GM18511 (cell line): ENCODE data around the gene CPLX1.

ENCODE experiments used
- ATAC-seq: cut with Tn5 transposase; IDR thresholded peaks from one replicate; pipeline ENCODE4 v1.9.1; 2021; ENCODE audit warnings: mild to moderate bottlenecking, moderate library complexity; ENCODE audit not compliant: unreplicated experiment

CPLX1 gene

DNA sequence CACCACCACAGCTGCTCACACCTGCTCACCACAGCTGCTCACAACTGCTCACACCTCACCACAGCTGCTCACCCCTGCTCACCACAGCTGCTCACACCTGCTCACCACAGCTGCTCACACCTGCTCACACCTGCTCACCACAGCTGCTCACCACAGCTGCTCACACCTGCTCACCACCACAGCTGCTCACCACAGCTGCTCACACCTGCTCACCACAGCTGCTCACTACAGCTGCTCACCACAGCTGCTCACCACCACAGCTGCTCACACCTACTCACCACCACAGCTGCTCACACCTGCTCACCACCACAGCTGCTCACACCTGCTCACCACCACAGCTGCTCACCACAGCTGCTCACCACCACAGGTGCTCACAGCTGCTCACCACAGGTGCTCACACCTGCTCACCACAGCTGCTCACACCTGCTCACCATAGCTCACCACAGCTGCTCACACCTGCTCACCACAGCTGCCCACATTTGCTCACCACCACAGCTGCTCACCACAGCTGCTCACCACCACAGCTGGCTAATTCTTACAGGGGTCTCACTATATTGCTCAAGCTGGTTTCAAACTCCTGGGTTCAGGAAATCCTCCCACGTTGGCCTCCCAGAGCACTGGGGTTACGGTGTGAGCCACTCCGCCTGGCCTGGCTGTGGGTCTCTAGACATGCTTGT is 30.4 kb upstream of the CPLX1 start:
- no peak for ATAC-seq

DNA sequence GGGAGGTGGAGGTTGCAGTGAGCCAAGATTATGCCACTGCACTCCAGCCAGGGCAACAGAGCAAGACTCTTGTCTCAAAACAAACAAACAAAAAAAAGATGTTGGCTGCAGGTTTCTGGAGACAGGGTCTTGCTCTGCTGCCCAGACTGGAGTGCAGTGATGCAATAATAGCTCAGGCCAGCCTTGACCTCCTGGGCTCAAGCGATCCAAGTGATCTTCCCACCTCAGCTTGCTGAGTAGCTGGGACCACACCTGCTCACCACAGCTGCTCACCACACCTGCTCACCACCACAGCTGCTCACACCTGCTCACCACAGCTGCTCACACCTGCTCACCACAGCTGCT is 29.9 kb upstream of the CPLX1 start:
- no peak for ATAC-seq

- no peak for ATAC-seq
Measured at GRCh38 chr4:854356-854755, 28.4 kb upstream of the CPLX1 start.

- no peak for ATAC-seq
Measured at GRCh38 chr4:853416-853781, 27.5 kb upstream of the CPLX1 start.

DNA sequence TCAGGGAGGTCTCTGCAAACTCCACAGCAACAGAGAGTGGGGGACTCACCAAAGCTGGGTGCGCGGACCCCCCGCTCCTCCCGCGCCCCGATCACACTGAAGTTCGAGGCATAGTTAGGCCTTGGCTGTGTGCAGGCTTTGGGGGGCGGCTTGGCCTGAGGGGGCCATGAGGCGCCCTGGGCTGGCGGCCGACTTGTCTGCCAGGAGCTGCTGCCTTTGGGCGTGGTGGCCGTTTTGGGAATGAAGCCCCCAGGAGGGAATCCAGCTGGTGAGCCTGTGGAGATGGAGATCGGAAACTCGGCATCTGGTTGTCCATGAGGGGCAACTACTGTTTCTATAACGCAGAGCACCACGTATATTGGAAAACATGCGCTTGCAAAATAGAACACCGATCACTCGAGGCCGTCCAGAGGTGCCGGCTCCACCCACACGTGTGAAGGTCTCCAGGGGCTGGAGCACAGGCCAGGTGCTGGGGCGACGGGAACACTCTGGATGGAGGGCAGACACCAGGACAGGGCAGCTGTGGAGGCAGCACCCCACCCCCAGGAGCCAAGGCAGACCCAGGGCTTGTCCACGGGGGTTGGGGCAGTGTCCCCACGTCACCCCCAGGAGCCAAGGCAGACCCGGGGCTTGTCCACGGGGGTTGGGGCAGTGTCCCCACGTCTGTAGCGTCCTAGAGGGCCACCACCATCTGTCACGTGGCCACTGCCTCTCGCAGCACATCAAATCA is 25.9 kb upstream of the CPLX1 start:
- no peak for ATAC-seq

DNA sequence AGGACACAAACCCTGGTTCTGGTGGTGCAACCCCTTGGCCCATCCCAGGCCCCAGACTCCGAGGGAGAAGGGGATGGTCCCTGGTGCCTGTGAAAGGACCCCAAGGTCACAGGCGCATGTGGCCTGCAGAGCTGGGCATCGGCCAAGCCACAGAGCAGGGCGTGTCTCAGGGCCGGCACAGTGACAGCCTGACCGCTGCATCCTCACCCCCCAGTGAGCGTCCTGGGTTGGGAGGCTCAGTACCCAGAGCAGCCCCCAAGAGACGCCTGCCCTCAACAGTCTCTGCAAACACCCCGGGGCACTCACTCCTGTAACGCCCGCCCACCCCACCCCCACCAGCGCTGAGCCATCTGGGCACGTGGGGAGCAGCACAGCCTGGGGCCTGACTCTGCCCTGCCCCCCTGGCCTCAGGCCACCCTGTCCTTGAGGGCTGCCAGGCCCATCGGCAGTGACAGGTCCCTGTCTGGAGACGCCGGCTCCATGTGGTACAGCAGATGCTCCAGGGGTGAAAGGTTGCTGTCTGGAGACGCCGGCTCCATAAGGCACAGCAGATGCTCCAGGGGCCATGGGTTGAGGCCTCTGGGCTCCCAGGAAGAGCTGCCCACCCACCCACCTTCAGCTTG is 24.5 kb upstream of the CPLX1 start:
- ATAC-seq: no peak

- ATAC-seq: no peak
Measured at GRCh38 chr4:849478-850175, 23.7 kb upstream of the CPLX1 start.

- ATAC-seq: no peak
Measured at GRCh38 chr4:848803-849477, 23.0 kb upstream of the CPLX1 start.

DNA sequence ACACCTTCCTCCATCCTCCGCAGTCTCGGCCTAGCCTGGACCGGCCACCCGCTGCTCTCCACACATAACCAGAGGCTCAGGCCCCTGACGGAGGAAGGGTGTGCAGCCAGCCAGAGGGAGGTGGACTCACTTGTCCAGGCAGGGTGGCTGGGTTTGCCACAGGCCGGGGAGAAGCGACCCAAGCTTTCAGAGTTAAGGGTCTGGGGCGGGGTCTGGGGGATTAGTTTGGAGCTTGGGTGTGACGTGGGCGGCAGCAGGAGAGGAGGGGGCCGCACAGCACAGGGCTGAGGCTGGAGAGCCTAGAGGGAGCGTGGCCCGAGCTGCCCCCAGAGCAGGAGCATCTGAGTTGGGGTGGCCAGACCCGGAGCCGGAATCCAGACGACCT is 22.4 kb upstream of the CPLX1 start:
- ATAC-seq: no peak

DNA sequence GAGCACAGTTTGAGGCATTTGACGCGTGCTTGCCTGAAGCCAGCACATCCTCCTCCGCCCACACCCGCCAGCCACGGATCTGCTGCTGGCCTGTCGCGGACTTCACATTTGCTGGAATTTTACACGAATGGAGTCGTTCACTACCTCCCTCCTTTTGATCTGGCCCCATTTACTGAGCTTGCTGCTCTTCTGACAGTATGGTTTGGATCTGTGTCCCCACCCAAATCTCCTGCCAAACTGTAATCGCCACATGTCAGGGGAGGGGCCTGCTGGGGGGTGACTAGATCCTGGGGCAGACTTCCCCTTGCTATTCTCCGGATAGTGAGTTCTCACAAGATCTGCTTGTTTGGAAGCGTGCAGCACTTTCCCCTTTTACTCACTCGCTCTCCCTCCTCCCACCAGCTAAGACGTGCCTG is 19.9 kb upstream of the CPLX1 start:
- ATAC-seq: no peak

GRCh38 chr4:845233-845835 is 19.4 kb upstream of the CPLX1 start:
- no peak for ATAC-seq

DNA sequence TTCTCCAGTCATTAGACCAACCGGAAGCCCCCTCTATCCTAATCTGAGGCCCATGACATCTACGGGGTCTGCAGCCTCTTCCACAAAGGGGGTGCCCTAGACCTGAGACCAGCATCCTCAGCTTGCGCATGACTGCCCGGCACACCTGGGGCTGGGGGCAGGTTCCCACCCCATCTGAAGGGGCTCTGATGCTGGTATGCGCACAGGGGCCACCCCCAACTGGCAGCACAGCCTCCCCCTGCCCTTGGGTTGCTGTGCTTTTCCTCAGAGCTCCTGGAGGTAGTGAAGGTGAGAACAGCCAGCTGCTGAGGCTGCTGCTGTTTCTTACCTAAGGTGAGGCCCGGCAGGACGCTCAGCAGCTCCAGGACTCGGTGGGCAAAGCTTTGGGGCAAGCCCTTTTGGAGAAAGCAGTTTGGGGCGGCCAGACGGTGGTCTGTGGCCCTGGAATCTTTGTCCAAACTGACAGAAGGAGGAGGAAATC is 18.9 kb upstream of the CPLX1 start:
- no peak for ATAC-seq

DNA sequence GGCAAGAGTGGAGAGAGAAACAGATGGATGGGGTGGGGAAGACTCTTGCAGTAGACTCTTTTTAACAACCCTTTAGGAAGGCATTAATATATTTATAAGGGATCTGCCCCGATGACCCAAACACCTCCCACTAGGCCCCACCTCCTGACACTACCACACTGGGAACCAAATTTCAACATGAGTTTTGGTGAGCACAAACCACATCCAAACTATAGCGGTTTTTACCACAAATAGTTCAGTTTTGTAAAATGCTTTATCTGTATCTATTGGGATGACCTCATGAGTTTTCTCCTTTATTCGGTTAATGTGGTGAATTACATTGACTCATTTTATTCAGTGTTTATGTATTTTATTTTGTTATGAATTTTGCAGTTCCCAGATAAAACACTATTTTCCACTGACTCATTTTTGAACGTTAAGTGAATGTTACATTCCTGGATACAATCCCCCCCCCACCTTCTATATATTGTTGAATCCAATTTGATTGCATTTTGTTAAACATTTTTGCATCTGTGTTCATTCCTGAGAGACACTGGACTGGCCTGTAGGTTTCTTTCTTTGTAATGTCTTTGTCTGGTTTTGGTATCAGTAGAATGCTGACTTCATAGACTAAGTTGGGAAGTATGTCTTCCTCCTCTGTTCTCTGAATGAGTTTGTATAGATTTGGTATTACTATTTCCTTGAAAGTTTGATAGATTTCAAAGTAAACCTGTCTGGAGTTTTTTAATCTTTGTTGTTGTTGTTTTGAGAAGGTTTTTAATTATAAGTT is 13.9 kb upstream of the CPLX1 start:
- no peak for ATAC-seq

DNA sequence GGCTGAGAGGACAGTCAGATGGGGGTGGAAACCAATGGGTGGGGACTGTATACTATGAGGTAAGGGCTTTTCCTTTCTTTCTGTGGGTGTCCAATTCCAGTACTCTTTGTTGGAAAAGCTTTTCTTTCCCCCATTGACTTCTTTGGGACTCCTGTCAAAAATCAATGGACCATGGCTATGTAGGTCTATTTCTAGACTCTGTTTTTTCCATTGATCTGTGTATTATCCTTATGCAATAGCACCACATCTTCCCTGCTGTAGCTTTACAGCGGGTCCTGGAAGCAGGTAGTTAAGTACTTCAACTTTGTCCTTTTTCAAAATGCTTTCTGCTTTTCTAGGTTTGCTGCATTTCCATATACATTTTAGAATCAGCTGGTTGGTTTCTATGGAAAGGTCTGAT is 11.8 kb upstream of the CPLX1 start:
- no peak for ATAC-seq

GRCh38 chr4:836750-837301 is 10.9 kb upstream of the CPLX1 start:
- ATAC-seq: no peak

DNA sequence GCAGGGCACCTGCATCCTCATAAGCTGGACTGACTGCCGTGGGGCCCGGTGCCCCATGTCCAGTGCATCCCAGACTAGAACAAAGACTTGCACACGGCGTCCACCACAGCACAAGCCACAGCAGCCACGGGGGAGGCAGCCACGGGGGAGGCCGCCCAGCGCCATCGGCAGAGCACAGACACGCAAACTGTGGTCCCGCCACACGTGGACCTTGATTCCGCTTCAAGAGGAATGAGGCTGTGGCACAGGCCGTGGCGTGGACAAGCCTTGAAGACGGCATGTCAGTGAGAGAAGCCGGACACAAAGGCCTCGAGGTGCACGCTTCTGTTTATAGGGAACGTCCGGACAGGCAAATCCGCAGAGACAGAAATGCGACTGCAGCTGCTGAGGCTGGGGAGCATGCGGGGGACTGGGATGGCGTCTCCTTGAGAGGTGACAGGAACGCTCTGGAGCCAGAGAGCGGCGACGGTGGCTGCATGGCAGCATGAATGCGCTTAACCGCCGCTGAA is 10.1 kb upstream of the CPLX1 start:
- no peak for ATAC-seq

DNA sequence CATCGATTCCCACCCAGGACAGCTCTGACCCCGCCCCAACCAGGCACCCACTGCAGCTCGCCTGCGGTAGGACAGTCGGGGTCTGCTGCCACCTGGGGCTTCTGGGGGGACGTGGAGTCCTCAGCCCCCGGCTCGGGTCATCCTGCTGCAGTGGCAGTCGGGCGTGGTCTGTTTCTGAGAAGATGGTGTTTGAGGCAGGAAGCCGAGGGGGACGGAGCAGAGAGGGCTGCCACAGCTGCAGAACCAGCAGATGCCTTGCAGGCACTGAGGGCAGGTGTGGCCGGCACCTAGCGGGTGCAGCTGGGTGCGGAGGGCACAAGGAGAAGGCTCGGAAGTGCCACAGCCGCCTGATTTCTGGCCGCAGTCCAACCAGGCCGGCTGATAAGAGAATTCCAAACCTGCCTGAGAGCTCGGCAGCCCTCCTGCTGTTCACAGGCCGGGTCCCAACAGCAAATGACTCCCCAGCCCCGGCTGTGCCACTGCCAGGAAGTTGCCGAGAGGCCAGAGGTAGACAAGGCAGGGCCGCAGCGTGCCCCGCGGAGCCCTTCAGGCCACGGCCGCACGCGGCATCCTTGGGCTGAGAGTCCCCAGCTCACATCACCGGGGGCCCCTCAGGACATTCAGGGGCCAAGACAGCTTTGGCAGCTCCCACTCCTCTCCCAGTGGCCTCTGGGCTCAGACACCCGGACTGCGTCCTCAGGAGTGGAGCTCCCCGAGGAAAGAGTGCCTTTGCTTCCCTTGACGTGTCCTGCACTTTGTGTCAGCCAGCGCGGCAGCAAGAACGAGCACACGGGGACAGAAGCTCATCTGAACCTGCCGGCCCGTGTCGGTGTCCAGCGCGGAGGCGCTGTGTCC is 9.4 kb upstream of the CPLX1 start:
- no peak for ATAC-seq

GRCh38 chr4:834368-835147 is 8.6 kb upstream of the CPLX1 start:
- no peak for ATAC-seq
